Neural crest cell (in vitro differentiated cells): ENCODE measurements around the gene FARP1. TPM values are rescaled to one million over a fixed set of nuclear protein-coding genes. Genes with fewer than 3 reads are reported as not detected.

Source experiments
- DNase-seq: peaks from one replicate; pipeline ENCODE4 v3.0.0; 2021; ENCODE audit warnings: low read depth, mixed read lengths, low spot score
- H3K27ac Mint-ChIP-seq: one replicate; pipeline ENCODE4 v1.8.0; 2021; ENCODE audit warnings: mild to moderate bottlenecking, mixed read lengths; ENCODE audit not compliant: unreplicated experiment
- H3K27me3 Mint-ChIP-seq: 2 replicates; pipeline ENCODE4 v1.8.0; 2021; ENCODE audit warnings: low read depth, mild to moderate bottlenecking, mixed read lengths
- H3K36me3 Mint-ChIP-seq: 2 replicates; pipeline ENCODE4 v1.8.0; 2021; ENCODE audit warnings: low read depth, mild to moderate bottlenecking, mixed read lengths
- H3K4me1 Mint-ChIP-seq: 2 replicates; pipeline ENCODE4 v1.8.0; 2021; ENCODE audit warnings: mixed read lengths
- H3K4me3 Mint-ChIP-seq: one replicate; pipeline ENCODE4 v1.8.0; 2021; ENCODE audit warnings: mild to moderate bottlenecking, mixed read lengths
- H3K9me3 Mint-ChIP-seq: 2 replicates; pipeline ENCODE4 v1.8.0; 2021; ENCODE audit warnings: mixed read lengths
- total RNA-seq: library from RNA; stranded (reverse); gene quantifications from 2 replicates; pipeline ENCODE4 v1.2.1, GENCODE V29; 2021
- TF ChIP-seq, protein P1 (sequence below): fragments of 200-600 bp; sonication (generic); conservative IDR thresholded peaks from 2 replicates; pipeline ENCODE4 v1.5.0; 2021; ENCODE audit warnings: antibody characterized with exemption, mild to moderate bottlenecking

FARP1 gene
- total RNA-seq, 1 donor from 2014 or later: 138 TPM

DNA sequence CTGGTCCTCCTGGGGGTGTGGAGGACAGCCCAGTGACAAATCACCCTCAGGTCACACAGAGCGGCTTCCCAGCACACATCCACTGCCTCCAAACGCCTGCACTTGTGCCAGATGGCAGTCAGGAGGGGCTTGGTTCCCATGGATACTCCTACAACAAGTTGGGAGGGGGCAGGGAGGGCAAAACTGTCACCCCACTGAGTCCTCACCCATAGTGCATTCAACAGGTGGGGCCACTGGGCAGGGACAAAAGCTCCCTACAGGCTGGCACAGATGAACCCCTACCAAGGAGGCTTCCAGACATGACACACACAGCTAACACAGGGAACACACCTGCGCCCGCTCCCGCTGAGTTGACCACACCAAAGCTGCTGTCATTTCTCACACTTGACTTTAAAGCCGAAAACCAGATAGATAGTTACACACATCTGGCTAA lies 313.5 kb downstream of the FARP1 start:
- H3K4me1 Mint-ChIP-seq: peaks cover 28% of the 10 kb centered on the region
- H3K9me3 Mint-ChIP-seq: no peaks in the 10 kb centered on the region
- TF ChIP-seq, protein P1, sequence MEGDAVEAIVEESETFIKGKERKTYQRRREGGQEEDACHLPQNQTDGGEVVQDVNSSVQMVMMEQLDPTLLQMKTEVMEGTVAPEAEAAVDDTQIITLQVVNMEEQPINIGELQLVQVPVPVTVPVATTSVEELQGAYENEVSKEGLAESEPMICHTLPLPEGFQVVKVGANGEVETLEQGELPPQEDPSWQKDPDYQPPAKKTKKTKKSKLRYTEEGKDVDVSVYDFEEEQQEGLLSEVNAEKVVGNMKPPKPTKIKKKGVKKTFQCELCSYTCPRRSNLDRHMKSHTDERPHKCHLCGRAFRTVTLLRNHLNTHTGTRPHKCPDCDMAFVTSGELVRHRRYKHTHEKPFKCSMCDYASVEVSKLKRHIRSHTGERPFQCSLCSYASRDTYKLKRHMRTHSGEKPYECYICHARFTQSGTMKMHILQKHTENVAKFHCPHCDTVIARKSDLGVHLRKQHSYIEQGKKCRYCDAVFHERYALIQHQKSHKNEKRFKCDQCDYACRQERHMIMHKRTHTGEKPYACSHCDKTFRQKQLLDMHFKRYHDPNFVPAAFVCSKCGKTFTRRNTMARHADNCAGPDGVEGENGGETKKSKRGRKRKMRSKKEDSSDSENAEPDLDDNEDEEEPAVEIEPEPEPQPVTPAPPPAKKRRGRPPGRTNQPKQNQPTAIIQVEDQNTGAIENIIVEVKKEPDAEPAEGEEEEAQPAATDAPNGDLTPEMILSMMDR: no peak
- peak overlapping the region; percentile 9 for H3K4me3 Mint-ChIP-seq
- no peak overlapping the region for H3K27ac Mint-ChIP-seq
- peaks cover 28% of the 10 kb centered on the region for H3K36me3 Mint-ChIP-seq
- no peaks in the 10 kb centered on the region for H3K27me3 Mint-ChIP-seq
- DNase-seq: no peak

DNA sequence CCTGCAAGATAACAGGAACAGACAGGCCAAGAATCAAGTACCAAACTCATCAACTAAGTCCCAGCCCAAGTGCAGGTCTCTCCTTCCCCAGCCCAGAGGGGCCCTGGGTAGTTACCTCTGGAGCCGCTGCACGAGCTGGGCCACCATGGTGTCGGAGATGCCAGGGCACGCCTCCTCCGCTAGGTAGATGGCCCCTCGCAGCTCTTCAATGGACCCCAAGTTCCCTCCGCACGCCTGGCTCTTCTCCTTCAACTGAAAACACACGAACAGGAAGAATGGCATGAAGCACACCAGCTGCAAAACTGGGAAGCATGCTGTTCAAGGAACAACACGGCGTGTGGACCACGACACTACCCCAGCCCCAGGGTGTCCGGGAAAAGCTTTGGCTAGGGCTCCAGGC lies 314.2 kb downstream of the FARP1 start:
- Mint-ChIP-seq H3K4me1 (peaks cover 22% of the 10 kb centered on the region), H3K36me3 (peaks cover 27% of the 10 kb centered on the region), H3K4me3 (no peak overlapping the region), H3K9me3 (no peaks in the 10 kb centered on the region), H3K27ac (peak overlapping the region; percentile 27), H3K27me3 (no peaks in the 10 kb centered on the region)
- TF ChIP-seq, protein P1: no peak
- DNase-seq: no peak

DNA sequence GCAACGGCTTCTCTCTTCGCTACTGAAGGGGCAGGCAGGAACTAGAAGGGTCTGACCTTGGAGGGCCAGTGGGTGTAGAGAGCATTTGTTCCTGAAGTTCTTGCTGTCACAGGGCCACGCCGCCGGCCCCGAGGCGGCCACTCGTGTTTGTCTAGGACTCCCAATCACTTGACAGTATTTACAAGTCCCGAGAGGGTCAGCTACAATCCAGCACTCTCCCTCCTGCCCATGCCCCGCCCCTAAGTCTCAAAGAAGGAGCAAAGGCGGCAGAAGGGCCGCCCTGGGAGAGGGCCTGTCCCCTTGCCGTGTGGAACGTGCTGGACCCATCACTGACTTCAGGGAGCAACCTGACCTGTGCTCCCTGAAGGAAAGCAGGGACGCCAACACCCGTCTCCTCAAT lies 315.5 kb downstream of the FARP1 start:
- DNase-seq: no peak
- no peaks in the 10 kb centered on the region for H3K9me3 Mint-ChIP-seq
- H3K4me3 Mint-ChIP-seq: no peak overlapping the region
- H3K27me3 Mint-ChIP-seq: no peaks in the 10 kb centered on the region
- peaks cover 34% of the 10 kb centered on the region for H3K36me3 Mint-ChIP-seq
- no peak overlapping the region for H3K27ac Mint-ChIP-seq
- TF ChIP-seq, protein P1: no peak
- peaks cover 21% of the 10 kb centered on the region for H3K4me1 Mint-ChIP-seq

DNA sequence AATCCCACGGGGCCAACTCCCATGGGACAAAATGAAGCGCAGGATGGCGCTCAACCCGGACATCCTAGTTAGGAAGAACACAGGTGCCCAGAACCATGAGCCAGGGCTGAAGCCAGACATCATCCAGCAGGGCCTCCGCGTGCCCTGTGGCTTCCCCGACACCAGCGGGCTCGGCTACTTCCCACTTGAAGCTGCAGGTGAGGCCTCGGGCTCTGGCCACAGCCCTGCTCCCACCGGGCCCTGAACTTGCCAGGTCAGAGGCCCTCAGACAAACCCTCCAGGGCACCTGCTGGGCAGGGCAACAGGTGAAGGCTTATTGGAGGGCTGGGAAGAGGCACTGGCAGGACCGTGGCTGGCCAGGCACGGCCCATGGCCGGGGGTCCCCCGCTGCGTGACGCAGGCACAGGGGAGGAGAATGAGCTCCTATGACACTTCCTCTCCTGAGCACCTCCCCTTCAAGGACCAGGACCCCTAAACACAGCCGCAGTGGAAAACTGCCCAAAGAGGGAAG lies 316.3 kb downstream of the FARP1 start:
- no peaks in the 10 kb centered on the region for H3K9me3 Mint-ChIP-seq
- H3K27ac Mint-ChIP-seq: no peak overlapping the region
- DNase-seq: no peak
- peaks cover 36% of the 10 kb centered on the region for H3K36me3 Mint-ChIP-seq
- TF ChIP-seq, protein P1: no peak
- no peaks in the 10 kb centered on the region for H3K27me3 Mint-ChIP-seq
- peaks cover 21% of the 10 kb centered on the region for H3K4me1 Mint-ChIP-seq
- no peak overlapping the region for H3K4me3 Mint-ChIP-seq

DNA sequence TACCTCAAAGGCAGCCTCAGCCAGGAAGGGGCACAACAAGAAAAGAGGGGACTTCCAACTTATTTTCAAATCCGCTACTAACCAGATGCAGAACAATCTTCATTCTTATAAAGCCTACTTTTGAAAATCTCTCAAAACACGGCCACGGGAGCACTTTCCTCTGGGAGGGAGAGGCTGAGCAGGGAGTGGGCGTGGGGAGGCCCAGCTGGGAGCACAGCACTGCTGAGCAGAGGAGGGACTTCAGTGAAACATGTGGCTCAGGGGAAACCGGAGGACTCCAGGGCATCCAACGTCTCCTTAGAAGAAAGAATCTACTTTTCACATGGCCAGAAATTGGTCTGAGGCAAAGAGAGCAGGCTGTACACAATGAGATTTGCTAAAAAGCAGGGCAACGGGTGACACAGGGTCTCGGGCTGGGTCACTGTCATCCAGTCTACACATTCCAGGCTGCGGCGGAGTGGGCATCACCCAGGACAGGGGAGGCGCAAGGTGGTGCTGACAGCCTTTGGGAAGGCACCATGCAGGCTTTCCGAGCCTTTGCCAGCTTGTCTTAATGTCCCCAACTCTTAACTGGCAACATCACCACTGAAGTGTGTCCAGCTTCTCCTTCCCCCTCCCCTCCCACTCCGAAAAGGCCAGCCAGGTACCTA lies 317.0 kb downstream of the FARP1 start:
- Mint-ChIP-seq H3K27ac (peak overlapping the region; percentile 86), H3K36me3 (peaks cover 31% of the 10 kb centered on the region), H3K9me3 (no peaks in the 10 kb centered on the region)

More for the DNA sequence above, 317.0 kb downstream of the FARP1 start:
- TF ChIP-seq, protein P1: no peak
- H3K4me3 Mint-ChIP-seq: no peak overlapping the region
- DNase-seq: no peak
- peaks cover 21% of the 10 kb centered on the region for H3K4me1 Mint-ChIP-seq
- H3K27me3 Mint-ChIP-seq: no peaks in the 10 kb centered on the region
